Measurements from ENCODE around the gene STK31.
"Not testable (repeated sequence)": the region's sequence is repeated elsewhere in the genome, so short reads cannot be mapped to it uniquely, and the experiment has no call there.

The STK31 gene

GRCh38 chr7:23873306-23873705, 163.3 kb downstream of the STK31 start:
- no peak overlapping the region for H3K27ac ChIP-seq
- in situ Hi-C loops (cut with HindIII; ENCODE audit: low pct_ligation_motif_present, low sequenced_read_pairs) = no loop called here
- no peak for TF ChIP-seq CTCF (IDR thresholded peaks at IDR 0.05; ENCODE audit: low read depth, low read length, missing control alignments)
- DNase-seq = no peak
- no peaks in the 10 kb centered on the region for H3K36me3 ChIP-seq (replicated peaks)
- no peak overlapping the region for H3K4me3 ChIP-seq (ENCODE audit: low read depth, low read length)
- H3K27me3 ChIP-seq (replicated peaks) = no peaks in the 10 kb centered on the region

- H3K27me3 ChIP-seq (replicated peaks); H3K36me3 ChIP-seq (replicated peaks); H3K27ac ChIP-seq; in situ Hi-C loops (cut with HindIII; ENCODE audit: low pct_ligation_motif_present, low sequenced_read_pairs); DNase-seq; H3K4me3 ChIP-seq (ENCODE audit: low read depth, low read length): not testable (repeated sequence)
These were observed 166.5 kb downstream of the STK31 start for GRCh38 chr7:23876526-23876925.

Measured in brain microvascular endothelial cell (primary cell).